KG1 (cell line): ENCODE measurements around the gene VWCE.
"Not testable (repeated sequence)": the region's sequence is repeated elsewhere in the genome, so short reads cannot be mapped to it uniquely, and the experiment has no call there.

ENCODE experiments used
- DNase-seq: peaks from one replicate; lab custom pipeline; 2025; lab: John Stamatoyannopoulos, UW

Gene VWCE

DNA sequence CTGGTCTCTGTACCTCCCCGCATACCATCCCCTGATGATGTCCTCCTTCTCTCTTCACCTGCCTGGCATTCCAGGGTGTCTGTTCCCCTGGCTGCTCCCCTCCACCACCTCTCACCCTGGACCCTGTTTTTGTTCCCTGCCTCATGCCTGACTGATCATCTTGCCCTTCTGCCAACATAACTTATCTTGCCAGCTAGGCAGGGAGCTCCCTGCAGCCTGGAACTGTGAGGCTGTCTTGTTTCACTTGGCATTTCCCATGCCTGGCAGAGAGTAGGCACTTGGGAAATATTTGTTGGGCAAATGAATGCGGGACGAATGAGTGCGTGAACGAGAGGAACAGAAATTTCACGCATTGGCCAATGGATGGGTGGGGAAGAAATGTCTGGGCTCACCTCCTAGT, 84.5 kb downstream of the VWCE start:
- not testable (repeated sequence) for DNase-seq
